Spleen (tissue), 3 donors: ENCODE results near the gene ENOX1.

Experiments used
- POLR2A ChIP-seq, 3 donors: fragments of 450-650 bp; IDR thresholded peaks; one replicate each; pipeline ENCODE4 v1.5.1; 2017; ENCODE audit warnings: antibody characterized with exemption in 3 of 3, mild to moderate bottlenecking in 1 of 3
- POLR2AphosphoS5 ChIP-seq, 3 donors: sonication (generic); formaldehyde crosslinking; IDR thresholded peaks; one replicate each; pipeline ENCODE4 v1.5.1; 2017; ENCODE audit warnings: antibody characterized with exemption in 3 of 3

- TF ChIP-seq POLR2A (IDR thresholded peaks at IDR 0.05) = no peak
- no peak for TF ChIP-seq POLR2AphosphoS5 (IDR thresholded peaks at IDR 0.05)
These were observed 18.3 kb upstream of the ENOX1 start for GRCh38 chr13:43805071-43805468.
